ENCODE results near the gene RS1. TPM values are rescaled to one million over a fixed set of nuclear protein-coding genes. Genes with fewer than 3 reads are reported as not detected.
A peak's percentile ranks its signal among the peaks of the same experiment; 100 is the strongest.

RS1 gene
- total and polyA plus RNA-seq, 9 donors = not detected

- no peak for DNase-seq
- Histone ChIP-seq H3K27ac (ENCODE audit: low read length) (no peak overlapping the region), H3K9me3 (replicated peaks; ENCODE audit: control insufficient read depth, low read depth, low read length) (peaks cover 3% of the 10 kb centered on the region), H3K4me1 (ENCODE audit: control insufficient read depth, insufficient read depth, low read length) (no peaks in the 10 kb centered on the region), H3K27me3 (ENCODE audit: control insufficient read depth, insufficient read depth, low read length) (peaks cover 10% of the 10 kb centered on the region), H3K4me3 (ENCODE audit: low read length) (no peak overlapping the region), H3K36me3 (ENCODE audit: control insufficient read depth, insufficient read depth, low read length) (no peaks in the 10 kb centered on the region)
- 73% methylated on average over 1 of the region's 4 CpGs for WGBS (ENCODE audit: insufficient coverage)
These were observed 20.6 kb upstream of the RS1 start for GRCh38 chrX:18692541-18692940.

GRCh38 chrX:18691431-18691830 is 19.5 kb upstream of the RS1 start:
- H3K27me3 ChIP-seq (ENCODE audit: control insufficient read depth, insufficient read depth, low read length) = peaks cover 5% of the 10 kb centered on the region
- no peak for DNase-seq
- no peak overlapping the region for H3K27ac ChIP-seq (ENCODE audit: low read length)
- H3K9me3 ChIP-seq (replicated peaks; ENCODE audit: control insufficient read depth, low read depth, low read length) = peaks cover 3% of the 10 kb centered on the region
- H3K36me3 ChIP-seq (ENCODE audit: control insufficient read depth, insufficient read depth, low read length) = no peaks in the 10 kb centered on the region
- no CpG with 5 or more reads among the region's 1 CpG for WGBS (ENCODE audit: insufficient coverage)
- no peak overlapping the region for H3K4me3 ChIP-seq (ENCODE audit: low read length)
- H3K4me1 ChIP-seq (ENCODE audit: control insufficient read depth, insufficient read depth, low read length) = no peaks in the 10 kb centered on the region

DNA sequence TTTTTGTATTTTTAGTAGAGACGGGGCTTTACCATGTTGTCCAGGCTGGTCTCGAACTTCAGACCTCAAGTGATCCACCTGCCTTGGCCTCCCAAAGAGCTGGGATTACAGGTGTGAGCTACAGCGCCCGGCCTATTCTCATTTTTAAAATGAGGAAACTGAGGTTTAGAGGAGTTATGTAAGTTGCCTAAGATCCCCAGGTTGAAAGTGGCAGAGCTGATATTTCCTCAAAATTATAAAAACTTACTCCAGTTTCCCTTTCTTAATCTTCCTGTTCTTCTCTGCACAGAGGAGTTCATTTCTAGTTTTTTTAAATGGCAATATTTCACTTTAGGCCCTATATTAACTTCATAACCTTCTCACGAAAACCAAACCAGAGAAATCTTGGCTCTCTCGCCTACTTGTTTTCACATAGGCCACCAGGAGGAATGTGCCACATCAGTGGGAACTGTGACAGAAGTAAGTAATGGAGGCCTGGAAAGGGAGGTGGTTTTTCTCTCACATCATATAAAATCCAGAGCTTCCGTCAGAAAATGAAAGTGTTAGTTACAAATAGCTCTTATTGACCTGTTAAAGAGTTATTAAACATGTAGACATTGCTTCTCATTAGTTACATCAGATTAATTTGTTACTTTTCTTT is 16.1 kb upstream of the RS1 start:
- no peak for DNase-seq
- no peak overlapping the region for H3K4me3 ChIP-seq (ENCODE audit: low read length)

DNA sequence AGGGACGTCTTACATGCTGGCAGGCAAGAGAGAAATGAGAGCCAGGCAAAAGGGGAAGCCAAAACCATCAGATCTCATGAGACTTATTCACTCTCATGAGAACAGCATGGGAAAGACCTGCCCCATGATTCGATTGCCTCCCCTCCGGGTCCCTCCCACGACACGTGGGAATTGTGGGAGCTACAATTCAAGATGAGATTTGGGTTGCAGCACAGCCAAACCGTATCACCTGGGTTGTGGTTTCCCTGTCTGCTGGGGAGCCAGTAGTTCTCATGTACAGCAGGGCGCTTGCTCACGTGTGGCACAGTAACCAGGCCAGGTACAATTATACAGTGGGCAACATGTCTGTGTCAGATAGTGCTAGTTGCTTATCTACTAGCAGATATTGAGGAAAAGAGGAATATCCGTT is 11.1 kb upstream of the RS1 start:
- Histone ChIP-seq H3K27me3 (ENCODE audit: control insufficient read depth, insufficient read depth, low read length) (peaks cover 4% of the 10 kb centered on the region), H3K27ac (ENCODE audit: low read length) (no peak overlapping the region), H3K4me3 (ENCODE audit: low read length) (no peak overlapping the region), H3K9me3 (replicated peaks; ENCODE audit: control insufficient read depth, low read depth, low read length) (no peaks in the 10 kb centered on the region), H3K36me3 (ENCODE audit: control insufficient read depth, insufficient read depth, low read length) (no peaks in the 10 kb centered on the region), H3K4me1 (ENCODE audit: control insufficient read depth, insufficient read depth, low read length) (no peaks in the 10 kb centered on the region)
- WGBS (ENCODE audit: insufficient coverage) = 68% methylated on average over 8 of the region's 9 CpGs
- DNase-seq = no peak

More for the DNA sequence above, 16.1 kb upstream of the RS1 start:
- H3K27me3 ChIP-seq (ENCODE audit: control insufficient read depth, insufficient read depth, low read length) = peaks cover 4% of the 10 kb centered on the region
- H3K36me3 ChIP-seq (ENCODE audit: control insufficient read depth, insufficient read depth, low read length) = no peaks in the 10 kb centered on the region
- H3K27ac ChIP-seq (ENCODE audit: low read length) = no peak overlapping the region
- H3K9me3 ChIP-seq (replicated peaks; ENCODE audit: control insufficient read depth, low read depth, low read length) = no peaks in the 10 kb centered on the region
- WGBS (ENCODE audit: insufficient coverage) = 75% methylated on average over 2 of the region's 7 CpGs
- no peaks in the 10 kb centered on the region for H3K4me1 ChIP-seq (ENCODE audit: control insufficient read depth, insufficient read depth, low read length)

GRCh38 chrX:18681996-18682395 is 10.1 kb upstream of the RS1 start:
- peaks cover 4% of the 10 kb centered on the region for H3K27me3 ChIP-seq (ENCODE audit: control insufficient read depth, insufficient read depth, low read length)
- WGBS (ENCODE audit: insufficient coverage) = 74% methylated on average over 6 of the region's 6 CpGs

GRCh38 chrX:18677161-18677869 is 5.4 kb upstream of the RS1 start:
- peaks cover 4% of the 10 kb centered on the region for H3K4me1 ChIP-seq (ENCODE audit: control insufficient read depth, insufficient read depth, low read length)
- H3K27ac ChIP-seq (ENCODE audit: low read length) = no peak overlapping the region
- H3K4me3 ChIP-seq (ENCODE audit: low read length) = no peak overlapping the region
- 74% methylated on average over 10 of the region's 17 CpGs for WGBS (ENCODE audit: insufficient coverage)
- H3K27me3 ChIP-seq (ENCODE audit: control insufficient read depth, insufficient read depth, low read length) = peaks cover 15% of the 10 kb centered on the region
- no peaks in the 10 kb centered on the region for H3K36me3 ChIP-seq (ENCODE audit: control insufficient read depth, insufficient read depth, low read length)
- H3K9me3 ChIP-seq (replicated peaks; ENCODE audit: control insufficient read depth, low read depth, low read length) = no peaks in the 10 kb centered on the region
- no peak for DNase-seq

More at GRCh38 chrX:18681996-18682395, 10.1 kb upstream of the RS1 start:
- H3K4me3 ChIP-seq (ENCODE audit: low read length) = no peak overlapping the region
- no peaks in the 10 kb centered on the region for H3K36me3 ChIP-seq (ENCODE audit: control insufficient read depth, insufficient read depth, low read length)
- H3K4me1 ChIP-seq (ENCODE audit: control insufficient read depth, insufficient read depth, low read length) = no peaks in the 10 kb centered on the region
- no peak overlapping the region for H3K27ac ChIP-seq (ENCODE audit: low read length)
- DNase-seq = no peak
- no peaks in the 10 kb centered on the region for H3K9me3 ChIP-seq (replicated peaks; ENCODE audit: control insufficient read depth, low read depth, low read length)

- no peak for DNase-seq
- WGBS (ENCODE audit: insufficient coverage) = 63% methylated on average over 7 of the region's 11 CpGs
These were observed 4.6 kb upstream of the RS1 start for GRCh38 chrX:18676470-18676869.

GRCh38 chrX:18676050-18676449 is 4.1 kb upstream of the RS1 start:
- Histone ChIP-seq H3K9me3 (replicated peaks; ENCODE audit: control insufficient read depth, low read depth, low read length) (no peaks in the 10 kb centered on the region), H3K4me1 (ENCODE audit: control insufficient read depth, insufficient read depth, low read length) (peaks cover 4% of the 10 kb centered on the region), H3K36me3 (ENCODE audit: control insufficient read depth, insufficient read depth, low read length) (no peaks in the 10 kb centered on the region), H3K27me3 (ENCODE audit: control insufficient read depth, insufficient read depth, low read length) (peaks cover 15% of the 10 kb centered on the region), H3K4me3 (ENCODE audit: low read length) (no peak overlapping the region), H3K27ac (ENCODE audit: low read length) (no peak overlapping the region)
- WGBS (ENCODE audit: insufficient coverage) = 53% methylated on average over 3 of the region's 10 CpGs
- DNase-seq = no peak

More at GRCh38 chrX:18676470-18676869, 4.6 kb upstream of the RS1 start:
- H3K27ac ChIP-seq (ENCODE audit: low read length) = no peak overlapping the region
- peaks cover 4% of the 10 kb centered on the region for H3K4me1 ChIP-seq (ENCODE audit: control insufficient read depth, insufficient read depth, low read length)
- H3K4me3 ChIP-seq (ENCODE audit: low read length) = no peak overlapping the region
- no peaks in the 10 kb centered on the region for H3K9me3 ChIP-seq (replicated peaks; ENCODE audit: control insufficient read depth, low read depth, low read length)
- no peaks in the 10 kb centered on the region for H3K36me3 ChIP-seq (ENCODE audit: control insufficient read depth, insufficient read depth, low read length)
- peaks cover 15% of the 10 kb centered on the region for H3K27me3 ChIP-seq (ENCODE audit: control insufficient read depth, insufficient read depth, low read length)

DNA sequence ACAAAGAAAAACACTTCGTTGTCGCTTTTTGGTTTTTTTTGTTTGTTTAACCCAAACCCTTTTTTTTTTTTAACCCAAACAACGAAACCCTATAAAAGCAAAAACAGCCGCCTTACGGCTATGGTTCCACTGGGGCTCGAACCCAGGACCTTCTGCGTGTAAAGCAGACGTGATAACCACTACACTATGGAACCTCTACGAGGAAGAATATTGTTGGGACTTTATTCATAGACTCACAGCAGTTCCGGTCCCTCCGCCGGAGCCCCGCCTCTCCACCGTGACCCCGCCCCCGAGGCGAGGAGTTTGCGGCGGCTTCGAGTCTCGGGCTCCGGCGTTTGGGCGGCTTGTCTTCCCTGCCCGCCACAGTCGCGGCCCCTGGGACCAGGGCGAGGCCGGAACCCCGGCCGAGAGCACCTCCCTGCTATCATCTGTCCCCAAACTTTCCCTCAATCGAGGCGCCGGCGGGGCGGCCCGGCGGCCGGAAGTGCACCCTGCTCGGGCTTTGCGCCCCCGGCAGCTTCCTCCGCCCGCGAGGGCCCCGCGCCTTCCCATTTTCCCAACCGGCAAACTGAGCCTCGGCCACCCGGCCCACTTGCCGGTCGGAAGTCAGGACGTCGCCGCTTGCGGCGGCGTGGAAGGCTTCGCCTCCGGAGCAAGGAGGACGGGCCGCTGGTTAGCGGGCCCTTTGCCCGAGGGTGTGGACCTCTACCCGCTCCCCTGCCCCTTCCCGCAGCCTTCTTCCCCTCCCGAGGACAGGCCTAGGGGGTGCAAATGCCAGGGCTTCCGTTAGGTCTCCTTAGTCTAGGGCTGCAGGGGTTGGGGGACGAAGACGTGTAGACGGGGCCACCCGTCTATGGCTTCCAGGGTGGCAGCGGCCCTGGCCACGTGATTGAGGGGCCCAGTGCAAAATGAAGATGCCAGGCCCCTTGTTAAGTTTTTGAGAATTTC is 3.2 kb upstream of the RS1 start:
- 22% methylated on average over 54 of the region's 74 CpGs for WGBS (ENCODE audit: insufficient coverage)
- no peaks in the 10 kb centered on the region for H3K9me3 ChIP-seq (replicated peaks; ENCODE audit: control insufficient read depth, low read depth, low read length)
- H3K27me3 ChIP-seq (ENCODE audit: control insufficient read depth, insufficient read depth, low read length) = peaks cover 15% of the 10 kb centered on the region
- H3K4me1 ChIP-seq (ENCODE audit: control insufficient read depth, insufficient read depth, low read length) = peaks cover 4% of the 10 kb centered on the region
- H3K36me3 ChIP-seq (ENCODE audit: control insufficient read depth, insufficient read depth, low read length) = no peaks in the 10 kb centered on the region
- H3K27ac ChIP-seq (ENCODE audit: low read length) = peak overlapping the region; percentile 80
- peak; percentile 90 for DNase-seq
- peak overlapping the region; percentile 71 for H3K4me3 ChIP-seq (ENCODE audit: low read length)

DNA sequence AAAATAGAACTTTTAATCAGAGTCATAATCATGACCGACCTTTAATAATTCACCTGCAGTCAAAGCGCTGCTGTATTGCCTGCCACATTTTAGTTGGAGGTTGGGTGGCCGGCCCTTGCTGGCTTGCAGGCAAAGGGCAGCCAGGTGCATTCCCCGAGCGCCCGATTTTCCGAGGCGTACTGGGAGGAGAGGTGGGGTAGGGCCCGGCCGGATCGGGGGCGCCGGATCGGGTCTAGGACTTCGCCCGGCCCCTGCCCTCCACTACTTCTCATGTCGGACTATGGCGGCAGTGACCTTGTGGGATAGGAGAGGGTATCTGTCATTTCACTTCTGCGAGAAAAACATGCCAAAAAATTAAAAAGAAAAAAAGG is 2.5 kb upstream of the RS1 start:
- Histone ChIP-seq H3K9me3 (replicated peaks; ENCODE audit: control insufficient read depth, low read depth, low read length) (no peaks in the 10 kb centered on the region), H3K36me3 (ENCODE audit: control insufficient read depth, insufficient read depth, low read length) (no peaks in the 10 kb centered on the region), H3K4me3 (ENCODE audit: low read length) (peak overlapping the region; percentile 71), H3K27ac (ENCODE audit: low read length) (peak overlapping the region; percentile 69), H3K4me1 (ENCODE audit: control insufficient read depth, insufficient read depth, low read length) (peaks cover 4% of the 10 kb centered on the region), H3K27me3 (ENCODE audit: control insufficient read depth, insufficient read depth, low read length) (peaks cover 17% of the 10 kb centered on the region)
- no peak for DNase-seq
- WGBS (ENCODE audit: insufficient coverage) = no CpG with 5 or more reads among the region's 19 CpGs

All from muscle of leg (tissue), 11 donors.